H9 (cell line): ENCODE measurements around the gene MMP25. TPM values are rescaled to one million over a fixed set of nuclear protein-coding genes. Genes with fewer than 3 reads are reported as not detected.

Experiments used
- DNase-seq: peaks from one replicate; pipeline ENCODE4 v3.0.0-alpha.2; 2017
- H2AFZ ChIP-seq: one replicate; pipeline ENCODE4 v1.6.1; 2013; ENCODE audit warnings: mild to moderate bottlenecking, low read length, control low read depth, moderate library complexity
- H2AK5ac ChIP-seq: 2 replicates; pipeline ENCODE4 v1.6.1; 2013; ENCODE audit warnings: low read length, control low read depth, mixed read lengths; ENCODE audit not compliant: insufficient read length
- H2BK120ac ChIP-seq: one replicate; pipeline ENCODE4 v1.6.1; 2013; ENCODE audit warnings: low read depth, mild to moderate bottlenecking, low read length, control low read depth, inconsistent platforms; ENCODE audit not compliant: poor library complexity, severe bottlenecking
- H2BK12ac ChIP-seq: 2 replicates; pipeline ENCODE4 v1.6.1; 2013; ENCODE audit warnings: low read length, control low read depth, mixed read lengths, low read depth; ENCODE audit not compliant: insufficient read length
- H2BK15ac ChIP-seq: 2 replicates; pipeline ENCODE4 v1.6.1; 2013; ENCODE audit warnings: low read depth, low read length, control low read depth
- H2BK20ac ChIP-seq: one replicate; pipeline ENCODE4 v1.6.1; 2013; ENCODE audit warnings: low read depth, mild to moderate bottlenecking, low read length, control low read depth, inconsistent platforms; ENCODE audit not compliant: poor library complexity, severe bottlenecking
- H2BK5ac ChIP-seq: 2 replicates; pipeline ENCODE4 v1.6.1; 2013; ENCODE audit warnings: low read length, control low read depth, mixed read lengths; ENCODE audit not compliant: insufficient read length
- H3K14ac ChIP-seq: 2 replicates; pipeline ENCODE4 v1.6.1; 2013; ENCODE audit warnings: low read length, control low read depth; ENCODE audit not compliant: insufficient read depth
- H3K18ac ChIP-seq: 2 replicates; pipeline ENCODE4 v1.6.1; 2013; ENCODE audit warnings: low read depth, mild to moderate bottlenecking, mixed read lengths, low read length, control low read depth; ENCODE audit not compliant: insufficient read length
- H3K23ac ChIP-seq: 2 replicates; pipeline ENCODE4 v1.6.1; 2013; ENCODE audit warnings: low read length, control low read depth, mixed read lengths, low read depth; ENCODE audit not compliant: insufficient read length
- H3K23me2 ChIP-seq: 2 replicates; pipeline ENCODE4 v1.6.1; 2013; ENCODE audit warnings: low read depth, mild to moderate bottlenecking, mixed read lengths, low read length, control low read depth; ENCODE audit not compliant: insufficient read length, poor library complexity, severe bottlenecking
- H3K27ac ChIP-seq: 2 replicates; pipeline ENCODE4 v1.5.1; 2013; ENCODE audit warnings: low read length, control low read depth, mixed read lengths, low read depth; ENCODE audit not compliant: insufficient read length
- H3K27me3 ChIP-seq: 2 replicates; pipeline ENCODE4 v1.6.1; 2013; ENCODE audit warnings: low read length, control low read depth, inconsistent platforms; ENCODE audit not compliant: insufficient read depth
- H3K4ac ChIP-seq: 2 replicates; pipeline ENCODE4 v1.6.1; 2013; ENCODE audit warnings: low read depth, mild to moderate bottlenecking, control low read depth, inconsistent platforms, low read length, moderate library complexity
- H3K4me1 ChIP-seq: 2 replicates; pipeline ENCODE4 v1.6.1; 2013; ENCODE audit warnings: low read length, control low read depth, inconsistent platforms; ENCODE audit not compliant: insufficient read depth
- H3K4me2 ChIP-seq: 2 replicates; pipeline ENCODE4 v1.6.1; 2013; ENCODE audit warnings: low read length, control low read depth, mixed read lengths; ENCODE audit not compliant: insufficient read length, insufficient read depth
- H3K56ac ChIP-seq: 2 replicates; pipeline ENCODE4 v1.6.1; 2013; ENCODE audit warnings: low read depth, mild to moderate bottlenecking, mixed read lengths, low read length, control low read depth; ENCODE audit not compliant: insufficient read length
- H3K79me1 ChIP-seq: 2 replicates; pipeline ENCODE4 v1.6.1; 2013; ENCODE audit warnings: low read depth, mild to moderate bottlenecking, moderate library complexity, low read length, control low read depth, inconsistent platforms; ENCODE audit not compliant: insufficient read depth, poor library complexity, severe bottlenecking
- H3K79me2 ChIP-seq: 2 replicates; pipeline ENCODE4 v1.6.1; 2013; ENCODE audit warnings: low read length, control low read depth, inconsistent platforms; ENCODE audit not compliant: insufficient read depth
- H3K9ac ChIP-seq: 2 replicates; pipeline ENCODE4 v1.6.1; 2013; ENCODE audit warnings: low read length, control low read depth, mixed read lengths; ENCODE audit not compliant: insufficient read length; ENCODE audit errors: extremely low read depth
- H3K9me3 ChIP-seq: one replicate; pipeline ENCODE4 v1.6.1; 2013; ENCODE audit warnings: low read depth, low read length, inconsistent platforms; ENCODE audit not compliant: control insufficient read depth
- H3T11ph ChIP-seq: one replicate; pipeline ENCODE4 v1.6.1; 2013; ENCODE audit warnings: mild to moderate bottlenecking, low read length, control low read depth, inconsistent platforms
- H4K20me1 ChIP-seq: one replicate; pipeline ENCODE4 v1.6.1; 2013; ENCODE audit not compliant: control insufficient read depth, insufficient read length, insufficient read depth
- H4K5ac ChIP-seq: 2 replicates; pipeline ENCODE4 v1.6.1; 2013; ENCODE audit warnings: low read depth, mild to moderate bottlenecking, mixed read lengths, low read length, control low read depth; ENCODE audit not compliant: insufficient read length
- H4K8ac ChIP-seq: replicated peaks from 2 replicates; pipeline ENCODE4 v1.6.1; 2013; ENCODE audit warnings: low read length, control low read depth, mixed read lengths, low read depth; ENCODE audit not compliant: insufficient read length
- H4K91ac ChIP-seq: 2 replicates; pipeline ENCODE4 v1.6.1; 2013; ENCODE audit warnings: low read depth, mild to moderate bottlenecking, moderate library complexity, mixed read lengths, low read length, control low read depth; ENCODE audit not compliant: insufficient read length
- H3K27ac Mint-ChIP-seq, 3 experiments: 2 replicates in 2 of 3; 3 replicates in 1 of 3; pipeline ENCODE4 v1.8.0; 2020 to 2021; ENCODE audit warnings: mixed read lengths in 3 of 3, mild to moderate bottlenecking in 1 of 3, moderate library complexity in 1 of 3
- H3K27me3 Mint-ChIP-seq: 2 replicates; pipeline ENCODE4 v1.8.0; 2021; ENCODE audit warnings: low read depth, mild to moderate bottlenecking, moderate library complexity, mixed read lengths
- H3K36me3 Mint-ChIP-seq, 3 experiments: 2 replicates in 2 of 3; 3 replicates in 1 of 3; pipeline ENCODE4 v1.8.0; 2020 to 2021; ENCODE audit warnings: low read depth in 3 of 3, mixed read lengths in 3 of 3; ENCODE audit not compliant: insufficient read depth in 1 of 3
- H3K4me1 Mint-ChIP-seq, 2 experiments: 2 replicates each; pipeline ENCODE4 v1.8.0; 2020; ENCODE audit warnings: mixed read lengths in 2 of 2
- H3K4me3 Mint-ChIP-seq, 2 experiments: 2 replicates in 1 of 2; 3 replicates in 1 of 2; pipeline ENCODE4 v1.8.0; 2020 to 2021; ENCODE audit warnings: mild to moderate bottlenecking in 2 of 2, mixed read lengths in 2 of 2, moderate library complexity in 1 of 2
- H3K9me3 Mint-ChIP-seq, 2 experiments: 2 replicates in 1 of 2; 3 replicates in 1 of 2; pipeline ENCODE4 v1.8.0; 2020; ENCODE audit warnings: mild to moderate bottlenecking in 2 of 2, mixed read lengths in 2 of 2, moderate library complexity in 1 of 2
- CTCF ChIP-seq: fragments of 200-600 bp; sonication (generic); conservative IDR thresholded peaks from 3 replicates; pipeline ENCODE4 v1.8.0; 2021; ENCODE audit warnings: antibody characterized with exemption, mild to moderate bottlenecking
- WGBS: extraction: QIAGEN DNeasy Blood & Tissue Kit; methylation state at CpG from one replicate; pipeline ENCODE4 v1.1.7; 2013; ENCODE audit warnings: missing lambda C conversion rate, low lambda C conversion rate, mixed read lengths; ENCODE audit not compliant: insufficient read length; ENCODE audit errors: extremely low coverage; 5-methylcytosine and 5-hydroxymethylcytosine counted together
- total RNA-seq: library from RNA; stranded (reverse); gene quantifications from 2 replicates; pipeline ENCODE4 v1.2.1, GENCODE V29; 2021

MMP25 gene
- total RNA-seq, 1 experiment from 2014 or later: 13.5 TPM

- Histone ChIP-seq H3K23ac (no peak overlapping the region), H3K23me2 (peaks cover 22% of the 10 kb centered on the region), H3K27me3 (no peaks in the 10 kb centered on the region), H2BK5ac (no peak overlapping the region), H2BK12ac (no peak overlapping the region), H2AK5ac (no peak overlapping the region), H3K56ac (no peak overlapping the region), H3K9me3 (no peaks in the 10 kb centered on the region), H3K18ac (peak overlapping the region; percentile 40), H3K79me1 (no peaks in the 10 kb centered on the region), H3T11ph (no peak overlapping the region), H2BK20ac (no peak overlapping the region), H4K20me1 (no peaks in the 10 kb centered on the region), H4K8ac (no peak overlapping the region), H3K4me1 (peaks cover 2% of the 10 kb centered on the region; the same call in 1 of the 2 replicates), H2BK15ac (no peak overlapping the region), H3K27ac (no peak overlapping the region), H2BK120ac (no peak overlapping the region), H2AFZ (no peak overlapping the region), H3K79me2 (peaks cover 9% of the 10 kb centered on the region; the same call in 1 of the 2 replicates), H4K91ac (no peak overlapping the region), H3K14ac (0 out of 2 replicates have a peak overlapping the region, but pooled peaks have one; percentile 4), H3K4me2 (peak overlapping the region; percentile 37), H3K9ac (no peak overlapping the region), H4K5ac (no peak overlapping the region), H3K4ac (no peak overlapping the region)
- no CpG with 5 or more reads among the region's 19 CpGs for WGBS
- H3K27ac Mint-ChIP-seq: peak overlapping the region; percentile 61 to 76 (median 75); a peak in 4 of 7 replicates
- peaks cover 21 to 31% (median 29%) of the 10 kb centered on the region in 3 experiments for H3K36me3 Mint-ChIP-seq
- TF ChIP-seq CTCF: no peak
- H3K9me3 Mint-ChIP-seq: no peaks in the 10 kb centered on the region
- H3K4me1 Mint-ChIP-seq: peaks cover 58 to 87% of the 10 kb centered on the region in 2 experiments
- H3K27me3 Mint-ChIP-seq: peaks cover 6% of the 10 kb centered on the region
- no peak for DNase-seq
- H3K4me3 Mint-ChIP-seq: peak overlapping the region; percentile 51 to 79
Measured at GRCh38 chr16:3012246-3012645, 34.1 kb upstream of the MMP25 start.
